Tibial artery (tissue), 4 donors: ENCODE data around the gene RECQL5.

Experiments
- DNase-seq, 2 donors: peaks; one replicate each; pipeline ENCODE4 v3.0.0-alpha.2; 2019
- H3K27ac ChIP-seq, 2 donors: fragments of 200-600 bp; sonication (generic) in 1 of 2; 1 replicate in 1 of 2; 2 replicates in 1 of 2; pipeline ENCODE4 v1.5.1; 2018 to 2019; ENCODE audit warnings: mild to moderate bottlenecking in 1 of 2
- H3K27me3 ChIP-seq, 2 donors: fragments of 200-600 bp; sonication (generic) in 1 of 2; one replicate each; pipeline versions ENCODE4 v1.5.1 to v1.6.0; 2016 to 2019
- H3K36me3 ChIP-seq, 3 donors: fragments of 200-600 bp; sonication (generic) in 2 of 3; one replicate each; pipeline ENCODE4 v1.5.1; 2016 to 2019; ENCODE audit warnings: mild to moderate bottlenecking in 2 of 3
- H3K4me1 ChIP-seq, 4 donors: fragments of 200-600 bp; sonication (generic) in 2 of 4; 1 replicate in 3 of 4; 2 replicates in 1 of 4; pipeline ENCODE4 v1.5.1; 2016 to 2019
- H3K4me3 ChIP-seq, 2 donors: fragments of 200-600 bp; sonication (generic) in 1 of 2; 1 replicate in 1 of 2; 2 replicates in 1 of 2; pipeline ENCODE4 v1.5.1; 2018 to 2019; ENCODE audit warnings: mild to moderate bottlenecking in 2 of 2
- H3K9me3 ChIP-seq, 3 donors: fragments of 200-600 bp; sonication (generic) in 1 of 3; one replicate each; pipeline ENCODE4 v1.5.1; 2016 to 2019
- intact Hi-C: fragments of 100-400 bp; cut with DNase I; formaldehyde crosslinking; loops from one replicate; pipeline ENCODE4 v1.15.0; 2023; ENCODE audit warnings: low total_unique reads
- TF ChIP-seq, protein P1 (sequence below), 2 experiments: fragments of 200-600 bp in 1 of 2; fragments of 450-650 bp in 1 of 2; IDR thresholded peaks; one replicate each; pipeline ENCODE4 v1.5.1; 2017 to 2019; ENCODE audit warnings: antibody characterized with exemption in 2 of 2, mild to moderate bottlenecking in 1 of 2, moderate library complexity in 1 of 2

RECQL5 gene

DNA sequence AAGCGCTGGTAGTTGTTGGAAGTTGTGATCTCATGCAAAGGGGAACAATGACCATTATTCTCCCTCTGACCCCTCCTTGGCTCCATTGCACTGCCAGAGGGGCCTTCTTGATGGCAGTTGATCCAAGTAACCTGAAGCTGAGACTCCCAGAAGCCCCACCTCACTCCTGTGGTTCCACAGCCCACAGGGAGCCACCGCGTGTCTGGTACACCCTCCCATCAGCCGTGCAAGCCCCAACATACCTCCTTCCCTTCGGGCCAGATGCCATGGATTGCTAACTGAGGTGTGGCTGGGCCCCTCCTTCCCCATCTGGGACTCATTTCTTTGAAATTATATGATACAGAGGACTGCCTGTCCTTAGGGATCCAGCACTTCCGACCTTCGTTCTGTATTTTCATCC, 18.0 kb upstream of the RECQL5 start:
- peaks cover 0 to 38% (median 12%) of the 10 kb centered on the region in 4 donors for H3K4me1 ChIP-seq
- H3K27ac ChIP-seq: no peak overlapping the region
- H3K4me3 ChIP-seq: no peak overlapping the region
- no peak for DNase-seq
- TF ChIP-seq, protein P1, sequence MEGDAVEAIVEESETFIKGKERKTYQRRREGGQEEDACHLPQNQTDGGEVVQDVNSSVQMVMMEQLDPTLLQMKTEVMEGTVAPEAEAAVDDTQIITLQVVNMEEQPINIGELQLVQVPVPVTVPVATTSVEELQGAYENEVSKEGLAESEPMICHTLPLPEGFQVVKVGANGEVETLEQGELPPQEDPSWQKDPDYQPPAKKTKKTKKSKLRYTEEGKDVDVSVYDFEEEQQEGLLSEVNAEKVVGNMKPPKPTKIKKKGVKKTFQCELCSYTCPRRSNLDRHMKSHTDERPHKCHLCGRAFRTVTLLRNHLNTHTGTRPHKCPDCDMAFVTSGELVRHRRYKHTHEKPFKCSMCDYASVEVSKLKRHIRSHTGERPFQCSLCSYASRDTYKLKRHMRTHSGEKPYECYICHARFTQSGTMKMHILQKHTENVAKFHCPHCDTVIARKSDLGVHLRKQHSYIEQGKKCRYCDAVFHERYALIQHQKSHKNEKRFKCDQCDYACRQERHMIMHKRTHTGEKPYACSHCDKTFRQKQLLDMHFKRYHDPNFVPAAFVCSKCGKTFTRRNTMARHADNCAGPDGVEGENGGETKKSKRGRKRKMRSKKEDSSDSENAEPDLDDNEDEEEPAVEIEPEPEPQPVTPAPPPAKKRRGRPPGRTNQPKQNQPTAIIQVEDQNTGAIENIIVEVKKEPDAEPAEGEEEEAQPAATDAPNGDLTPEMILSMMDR (IDR thresholded peaks at IDR 0.05): no peak
- H3K9me3 ChIP-seq: no peaks in the 10 kb centered on the region
- H3K27me3 ChIP-seq: no peaks in the 10 kb centered on the region
- intact Hi-C loops: loop anchor here (5.0 kb wide), 1 partner anchor 57 kb away; no protein-coding TSS in a partner anchor
- H3K36me3 ChIP-seq: peaks cover 0 to 19% (median 14%) of the 10 kb centered on the region in 3 donors

GRCh38 chr17:75684249-75684648, 17.3 kb upstream of the RECQL5 start:
- Histone ChIP-seq H3K36me3 (peaks cover 0 to 26% (median 16%) of the 10 kb centered on the region in 3 donors), H3K27me3 (no peaks in the 10 kb centered on the region), H3K4me3 (no peak overlapping the region), H3K27ac (no peak overlapping the region), H3K4me1 (peaks cover 0 to 42% (median 12%) of the 10 kb centered on the region in 4 donors), H3K9me3 (no peaks in the 10 kb centered on the region)
- intact Hi-C loops: loop anchor here (5.0 kb wide), 1 partner anchor 58 kb away; no protein-coding TSS in a partner anchor
- TF ChIP-seq, protein P1 (IDR thresholded peaks at IDR 0.05): no peak
- DNase-seq: no peak

- no peak overlapping the region for H3K4me3 ChIP-seq
- TF ChIP-seq, protein P1 (IDR thresholded peaks at IDR 0.05): no peak
- DNase-seq: no peak
- intact Hi-C loops: loop anchor here (5.0 kb wide), 1 partner anchor 59 kb away; no protein-coding TSS in a partner anchor
- no peaks in the 10 kb centered on the region for H3K9me3 ChIP-seq
- H3K27me3 ChIP-seq: no peaks in the 10 kb centered on the region
- no peak overlapping the region for H3K27ac ChIP-seq
- H3K4me1 ChIP-seq: peaks cover 0 to 39% (median 11%) of the 10 kb centered on the region in 4 donors
- H3K36me3 ChIP-seq: peaks cover 0 to 30% (median 20%) of the 10 kb centered on the region in 3 donors
These were observed 16.6 kb upstream of the RECQL5 start for GRCh38 chr17:75683583-75683982.

DNA sequence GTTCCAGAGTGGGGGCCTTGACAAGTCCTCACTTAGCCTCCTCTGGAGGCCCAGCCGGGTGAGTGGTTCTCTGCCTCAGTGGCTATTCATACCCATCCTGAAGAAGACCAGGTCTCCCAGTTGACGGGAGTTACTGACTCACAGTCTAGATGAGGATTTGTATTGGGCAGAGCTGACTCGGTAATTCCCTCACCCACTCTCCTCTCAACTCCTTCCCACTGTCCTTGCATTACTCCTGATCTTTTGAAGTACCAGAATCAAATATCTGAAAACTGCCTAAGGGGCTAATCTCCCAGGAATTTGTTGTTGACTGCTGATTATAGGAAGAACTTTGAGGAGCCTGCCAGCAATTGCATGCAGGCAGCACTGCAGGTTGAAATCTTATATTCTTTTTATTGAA, 14.3 kb upstream of the RECQL5 start:
- Histone ChIP-seq H3K4me3 (no peak overlapping the region), H3K27me3 (no peaks in the 10 kb centered on the region), H3K36me3 (peaks cover 0 to 35% (median 31%) of the 10 kb centered on the region in 3 donors), H3K9me3 (no peaks in the 10 kb centered on the region), H3K27ac (no peak overlapping the region), H3K4me1 (peaks cover 0 to 34% (median 7%) of the 10 kb centered on the region in 4 donors)
- intact Hi-C loops: loop anchor here (5.0 kb wide), 1 partner anchor 61 kb away; no protein-coding TSS in a partner anchor
- DNase-seq: no peak
- TF ChIP-seq, protein P1 (IDR thresholded peaks at IDR 0.05): no peak

DNA sequence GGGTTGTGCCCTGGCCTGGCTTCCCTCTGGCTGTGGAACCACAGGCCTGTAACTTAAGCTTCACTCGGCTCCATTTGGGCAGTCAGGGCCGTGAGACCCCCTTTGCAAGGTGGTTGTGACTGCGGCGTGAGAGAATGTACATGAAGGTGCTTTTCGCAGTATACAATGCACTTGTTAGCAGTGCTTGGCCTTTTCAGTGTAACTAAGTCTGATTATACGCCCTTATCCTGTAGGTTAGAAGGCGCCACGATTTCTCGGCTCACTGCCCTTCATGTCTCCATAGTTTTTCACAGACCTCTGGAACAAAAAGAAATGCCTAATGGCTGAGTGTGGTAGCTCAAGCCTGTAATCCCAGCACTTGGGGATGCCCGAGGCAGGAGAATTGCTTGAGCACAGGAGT, 13.5 kb upstream of the RECQL5 start:
- intact Hi-C loops: loop anchor here (5.0 kb wide), 1 partner anchor 62 kb away; no protein-coding TSS in a partner anchor
- no peaks in the 10 kb centered on the region for H3K27me3 ChIP-seq
- no peaks in the 10 kb centered on the region for H3K9me3 ChIP-seq
- H3K4me1 ChIP-seq: peaks cover 0 to 29% (median 8%) of the 10 kb centered on the region in 4 donors
- H3K27ac ChIP-seq: no peak overlapping the region
- TF ChIP-seq, protein P1 (IDR thresholded peaks at IDR 0.05): no peak
- H3K36me3 ChIP-seq: peaks cover 0 to 44% (median 35%) of the 10 kb centered on the region in 3 donors
- no peak for DNase-seq
- no peak overlapping the region for H3K4me3 ChIP-seq
